GM23248 (cell line): Measurements from ENCODE around the gene PROCR. TPM values are rescaled to one million over a fixed set of nuclear protein-coding genes. Genes with fewer than 3 reads are reported as not detected.
"Not testable (repeated sequence)": the region's sequence is repeated elsewhere in the genome, so short reads cannot be mapped to it uniquely, and the experiment has no call there.

ENCODE experiments used
- DNase-seq: peaks from one replicate; pipeline ENCODE4 v3.0.0-alpha.2; 2015
- H2AFZ ChIP-seq: fragments of 200-600 bp; sonication (generic); 2 replicates; pipeline ENCODE4 v1.6.1; 2016; ENCODE audit warnings: antibody characterized with exemption
- H3F3A ChIP-seq: fragments of 200-600 bp; sonication (generic); 2 replicates; pipeline ENCODE4 v1.6.1; 2016; ENCODE audit warnings: mild to moderate bottlenecking, antibody characterized with exemption, mixed run types; ENCODE audit not compliant: insufficient read depth
- H3K27ac ChIP-seq: fragments of 200-600 bp; sonication (generic); 2 replicates; pipeline ENCODE4 v1.5.1; 2016; ENCODE audit warnings: mild to moderate bottlenecking
- H3K27me3 ChIP-seq: fragments of 200-600 bp; sonication (generic); replicated peaks from 2 replicates; pipeline ENCODE4 v1.6.1; 2016; ENCODE audit warnings: mild to moderate bottlenecking; ENCODE audit not compliant: insufficient read depth
- H3K36me3 ChIP-seq: fragments of 200-600 bp; sonication (generic); 2 replicates; pipeline ENCODE4 v1.6.1; 2016; ENCODE audit warnings: low read depth, mild to moderate bottlenecking
- H3K4me1 ChIP-seq: fragments of 200-600 bp; sonication (generic); 2 replicates; pipeline ENCODE4 v1.6.1; 2016; ENCODE audit warnings: mild to moderate bottlenecking; ENCODE audit not compliant: insufficient read depth
- H3K4me2 ChIP-seq: fragments of 200-600 bp; sonication (generic); one replicate; pipeline ENCODE4 v1.6.1; 2016; ENCODE audit warnings: mild to moderate bottlenecking; ENCODE audit not compliant: unreplicated experiment
- H3K4me3 ChIP-seq: fragments of 200-600 bp; sonication (generic); 2 replicates; pipeline ENCODE4 v1.5.1; 2016; ENCODE audit warnings: mild to moderate bottlenecking
- H3K79me2 ChIP-seq: fragments of 200-600 bp; sonication (generic); 2 replicates; pipeline ENCODE4 v1.6.1; 2016; ENCODE audit warnings: mild to moderate bottlenecking; ENCODE audit not compliant: insufficient read depth
- H3K9ac ChIP-seq: fragments of 200-600 bp; sonication (generic); 2 replicates; pipeline ENCODE4 v1.6.1; 2016; ENCODE audit warnings: mild to moderate bottlenecking
- H3K9me2 ChIP-seq: fragments of 200-600 bp; sonication (generic); 2 replicates; pipeline ENCODE4 v1.6.1; 2016; ENCODE audit warnings: mixed run types, mild to moderate bottlenecking, moderate library complexity; ENCODE audit not compliant: insufficient read depth
- H3K9me3 ChIP-seq: fragments of 200-600 bp; sonication (generic); one replicate; pipeline ENCODE4 v1.6.1; 2017; ENCODE audit warnings: low read depth
- H4K20me1 ChIP-seq: fragments of 200-600 bp; sonication (generic); 2 replicates; pipeline ENCODE4 v1.6.0; 2016; ENCODE audit not compliant: insufficient read depth
- EZH2 ChIP-seq: fragments of 200-600 bp; sonication (generic); IDR thresholded peaks from 2 replicates; pipeline ENCODE4 v1.6.1; 2018; ENCODE audit warnings: antibody characterized with exemption, mild to moderate bottlenecking; ENCODE audit not compliant: insufficient read depth, poor library complexity, severe bottlenecking
- EZH2phosphoT487 ChIP-seq: fragments of 200-600 bp; sonication (generic); IDR thresholded peaks from 2 replicates; pipeline ENCODE4 v1.6.1; 2018; ENCODE audit warnings: antibody characterized with exemption, moderate library complexity, mild to moderate bottlenecking, low read depth; ENCODE audit not compliant: insufficient read depth
- WGBS, 2 experiments: methylation state at CpG; one replicate each; pipeline ENCODE4 v1.1.6; 2015 to 2017; ENCODE audit warnings: low lambda C conversion rate in 2 of 2, low coverage in 1 of 2; ENCODE audit errors: missing lambda C conversion rate in 2 of 2; 5-methylcytosine and 5-hydroxymethylcytosine counted together
- in situ Hi-C: fragments of 300-500 bp; cut with MboI; formaldehyde crosslinking; loops from 2 replicates; pipeline ENCODE4 v1.15.0; 2020
- polyA plus RNA-seq: library from polyadenylated mRNA; unstranded; fragments of >200 nt; fragmentation: Nextera tagmentation; extraction: Ambion mirVana; gene quantifications from 2 replicates; pipeline ENCODE4 v1.2.1, GENCODE V29; 2016
- total RNA-seq: library from RNA; depleted of rRNA; stranded (reverse); fragments of >200 nt; shearing (Covaris generic); gene quantifications from 2 replicates; pipeline ENCODE4 v1.2.3, GENCODE V29; 2014

PROCR gene
- total and polyA plus RNA-seq, 2 experiments from 2014 or later, result 34.4 to 38.7 TPM

- peak overlapping the region; percentile 79 for H3K27ac ChIP-seq
- no peak overlapping the region for H2AFZ ChIP-seq
- H3K9me3 ChIP-seq, result peaks cover 3% of the 10 kb centered on the region
- no peaks in the 10 kb centered on the region for H3K79me2 ChIP-seq
- peak overlapping the region; percentile 12 for H3K4me3 ChIP-seq
- 0 to 2% methylated on average over 1 of the region's 1 CpG for WGBS, 2 experiments
- H3F3A ChIP-seq, result peaks cover 22% of the 10 kb centered on the region
- peak; percentile 91 for DNase-seq
- no peaks in the 10 kb centered on the region for H3K27me3 ChIP-seq
- TF ChIP-seq EZH2 (no peak), EZH2phosphoT487 (no peak)
- peaks cover 15% of the 10 kb centered on the region for H3K4me1 ChIP-seq
- H4K20me1 ChIP-seq, result no peaks in the 10 kb centered on the region
- H3K9me2 ChIP-seq, result no peaks in the 10 kb centered on the region
- H3K9ac ChIP-seq, result peak overlapping the region; percentile 20; the same call in 1 of the 2 replicates
- H3K36me3 ChIP-seq, result no peaks in the 10 kb centered on the region
- peak overlapping the region; percentile 64 for H3K4me2 ChIP-seq
- in situ Hi-C loops, result loop anchor here (25.0 kb wide), 1 partner anchor 363 kb away; the partner anchor contains the start of gene NCOA6
These were observed 28.4 kb downstream of the PROCR start for GRCh38 chr20:35200267-35200666.

GRCh38 chr20:35201467-35201866 is 29.6 kb downstream of the PROCR start:
- H3K27ac ChIP-seq, H3K9ac ChIP-seq, H3K27me3 ChIP-seq, H4K20me1 ChIP-seq, H3K79me2 ChIP-seq, H3K4me2 ChIP-seq, H3K4me3 ChIP-seq, H2AFZ ChIP-seq, H3K9me3 ChIP-seq, H3K36me3 ChIP-seq, H3K9me2 ChIP-seq, DNase-seq: not testable (repeated sequence)
- WGBS, 2 experiments, result 99% methylated on average over 5 of the region's 5 CpGs
- in situ Hi-C loops, result loop anchor here (25.0 kb wide), 1 partner anchor 364 kb away; the partner anchor contains the start of gene NCOA6
- H3K4me1 ChIP-seq, result peaks cover 15% of the 10 kb centered on the region
- peaks cover 22% of the 10 kb centered on the region for H3F3A ChIP-seq

GRCh38 chr20:35206802-35207201 is 34.9 kb downstream of the PROCR start:
- no peaks in the 10 kb centered on the region for H3K79me2 ChIP-seq
- no peaks in the 10 kb centered on the region for H3K9me2 ChIP-seq
- no peak overlapping the region for H2AFZ ChIP-seq
- no peak overlapping the region for H3K27ac ChIP-seq
- no peak for TF ChIP-seq EZH2phosphoT487
- in situ Hi-C loops, result loop anchor here (25.0 kb wide), 1 partner anchor 370 kb away; the partner anchor contains the start of gene NCOA6
- 96 to 100% methylated on average over 1 of the region's 1 CpG for WGBS, 2 experiments
- no peak for DNase-seq
- H3K36me3 ChIP-seq, result no peaks in the 10 kb centered on the region
- H4K20me1 ChIP-seq, result no peaks in the 10 kb centered on the region
- H3K9ac ChIP-seq, result no peak overlapping the region
- H3K4me3 ChIP-seq, result no peak overlapping the region
- H3K4me1 ChIP-seq, result 0 out of 2 replicates have a peak, but pooled peaks cover 6% of the 10 kb centered on the region
- H3F3A ChIP-seq, result peaks cover 7% of the 10 kb centered on the region; the same call in 1 of the 2 replicates
- no peaks in the 10 kb centered on the region for H3K27me3 ChIP-seq
- no peak overlapping the region for H3K4me2 ChIP-seq
- no peaks in the 10 kb centered on the region for H3K9me3 ChIP-seq

GRCh38 chr20:35207950-35208611 is 36.2 kb downstream of the PROCR start:
- peak; percentile 81 for DNase-seq
- H3K9me3 ChIP-seq, result no peaks in the 10 kb centered on the region
- H3K9me2 ChIP-seq, result no peaks in the 10 kb centered on the region
- 0 out of 2 replicates have a peak, but pooled peaks cover 6% of the 10 kb centered on the region for H3K4me1 ChIP-seq
- no peaks in the 10 kb centered on the region for H3K27me3 ChIP-seq
- H3K36me3 ChIP-seq, result no peaks in the 10 kb centered on the region
- H4K20me1 ChIP-seq, result no peaks in the 10 kb centered on the region
- H3F3A ChIP-seq, result peaks cover 7% of the 10 kb centered on the region; the same call in 1 of the 2 replicates
- H3K27ac ChIP-seq, result peak overlapping the region; percentile 31; the same call in 1 of the 2 replicates
- peak overlapping the region; percentile 81 for H2AFZ ChIP-seq
- 10 to 11% methylated on average over 8 of the region's 8 CpGs for WGBS, 2 experiments
- H3K79me2 ChIP-seq, result no peaks in the 10 kb centered on the region
- peak overlapping the region; percentile 46 for H3K4me3 ChIP-seq
- in situ Hi-C loops, result loop anchor here (25.0 kb wide), 1 partner anchor 371 kb away; the partner anchor contains the start of gene NCOA6
- peak overlapping the region; percentile 43 for H3K9ac ChIP-seq
- H3K4me2 ChIP-seq, result peak overlapping the region; percentile 60
- TF ChIP-seq EZH2phosphoT487 (no peak), EZH2 (no peak)
